MV-4-11 (cell line): Measurements from ENCODE around the gene WDR64.

Experiments used
- DNase-seq: peaks from one replicate; lab custom pipeline; 2025; lab: John Stamatoyannopoulos, UW

Gene WDR64

GRCh38 chr1:241631674-241632073 lies 20.4 kb upstream of the WDR64 start:
- no peak for DNase-seq

- DNase-seq, result no peak
Observed at GRCh38 chr1:241632987-241633386, 19.1 kb upstream of the WDR64 start.

GRCh38 chr1:241635556-241636152 lies 16.4 kb upstream of the WDR64 start:
- DNase-seq, result peak; percentile 44

- DNase-seq, result no peak
Observed at GRCh38 chr1:241636291-241636690, 15.8 kb upstream of the WDR64 start.

- DNase-seq, result no peak
Observed at GRCh38 chr1:241637046-241637590, 15.0 kb upstream of the WDR64 start.

GRCh38 chr1:241637604-241638003 lies 14.5 kb upstream of the WDR64 start:
- DNase-seq, result peak; percentile 74

- DNase-seq, result no peak
Observed at GRCh38 chr1:241638099-241638682, 13.9 kb upstream of the WDR64 start.

- no peak for DNase-seq
Observed at GRCh38 chr1:241638909-241639622, 13.0 kb upstream of the WDR64 start.

GRCh38 chr1:241639623-241640148 lies 12.4 kb upstream of the WDR64 start:
- DNase-seq, result peak; percentile 20

- peak; percentile 82 for DNase-seq
Observed at GRCh38 chr1:241640149-241640866, 11.8 kb upstream of the WDR64 start, which contains the start of the genes CHML and OPN3. Gene CHML (minus strand): TSS chr1:241640369. CDS start chr1:241635766, 4,603 bp downstream. Gene OPN3 (minus strand): TSS chr1:241640369. CDS start chr1:241640254, 115 bp downstream.

- peak; percentile 80 for DNase-seq
Observed at GRCh38 chr1:241640867-241641622, 11.0 kb upstream of the WDR64 start.

GRCh38 chr1:241641773-241642592 lies 10.1 kb upstream of the WDR64 start:
- DNase-seq, result no peak

GRCh38 chr1:241642593-241642944 lies 9.5 kb upstream of the WDR64 start:
- DNase-seq, result no peak

- DNase-seq, result no peak
Observed at GRCh38 chr1:241644259-241644658, 7.8 kb upstream of the WDR64 start.

- no peak for DNase-seq
Observed at GRCh38 chr1:241645199-241645598, 6.9 kb upstream of the WDR64 start.

GRCh38 chr1:241646201-241646600 lies 5.9 kb upstream of the WDR64 start:
- DNase-seq, result no peak

- DNase-seq, result peak; percentile 83
Observed at GRCh38 chr1:241647658-241648057, 4.4 kb upstream of the WDR64 start.

- DNase-seq, result no peak
Observed at GRCh38 chr1:241648159-241648558, 3.9 kb upstream of the WDR64 start.

GRCh38 chr1:241654019-241654418 lies 1.9 kb downstream of the WDR64 start:
- DNase-seq, result no peak

GRCh38 chr1:241654641-241655040 lies 2.6 kb downstream of the WDR64 start:
- no peak for DNase-seq
